Measurements from ENCODE around the gene LSM12.

Gene LSM12

GRCh38 chr17:44014133-44014436, 52.4 kb downstream of the LSM12 start:
- peak overlapping the region; percentile 97 for H3K4me2 ChIP-seq (ENCODE audit: insufficient read depth, low read length)
- no peak for ATAC-seq (ENCODE audit: insufficient read depth, low read depth)
- H3K27ac ChIP-seq (ENCODE audit: low read length), result peak overlapping the region; percentile 87
- H3K4me3 ChIP-seq (ENCODE audit: low read depth in 1 of 2, low read length in 2 of 2), result peak overlapping the region; percentile 84 to 89; a peak in 3 of 4 replicates
- H3K4me1 ChIP-seq (ENCODE audit: insufficient read depth, low read length), result peaks cover 19% of the 10 kb centered on the region
- peaks cover 8% of the 10 kb centered on the region for H3K36me3 ChIP-seq (ENCODE audit: insufficient read depth, low read length)
- TF ChIP-seq EZH2 (IDR thresholded peaks at IDR 0.05; ENCODE audit: borderline replicate concordance, low read depth, low read length, severe bottlenecking), result no peak
- no peak for TF ChIP-seq CTCF (IDR thresholded peaks at IDR 0.05; ENCODE audit: borderline replicate concordance, extremely low read depth, low read length, poor library complexity, severe bottlenecking)
- peaks cover 15% of the 10 kb centered on the region for H3K79me2 ChIP-seq (ENCODE audit: insufficient read depth, low read length)
- peak overlapping the region; percentile 82 for H3K9ac ChIP-seq (ENCODE audit: low read depth, low read length)
- H3K27me3 ChIP-seq (ENCODE audit: insufficient read depth, low read length, poor library complexity), result no peaks in the 10 kb centered on the region
- peak overlapping the region; percentile 97 for H2AFZ ChIP-seq (ENCODE audit: low read depth, low read length)
- no peaks in the 10 kb centered on the region for H3K9me3 ChIP-seq (ENCODE audit: insufficient read depth, low read length, severe bottlenecking)
- H4K20me1 ChIP-seq (ENCODE audit: insufficient read depth, low read length), result no peaks in the 10 kb centered on the region
- no peak for DNase-seq

GRCh38 chr17:44012874-44013273, 53.6 kb downstream of the LSM12 start:
- H3K4me2 ChIP-seq (ENCODE audit: insufficient read depth, low read length), result no peak overlapping the region
- H3K9me3 ChIP-seq (ENCODE audit: insufficient read depth, low read length, severe bottlenecking), result no peaks in the 10 kb centered on the region
- H3K9ac ChIP-seq (ENCODE audit: low read depth, low read length), result no peak overlapping the region
- no peak for TF ChIP-seq EZH2 (IDR thresholded peaks at IDR 0.05; ENCODE audit: borderline replicate concordance, low read depth, low read length, severe bottlenecking)
- TF ChIP-seq CTCF (IDR thresholded peaks at IDR 0.05; ENCODE audit: borderline replicate concordance, extremely low read depth, low read length, poor library complexity, severe bottlenecking), result no peak
- no peak overlapping the region for H3K4me3 ChIP-seq (ENCODE audit: low read depth in 1 of 2, low read length in 2 of 2)
- H3K36me3 ChIP-seq (ENCODE audit: insufficient read depth, low read length), result peaks cover 8% of the 10 kb centered on the region
- ATAC-seq (ENCODE audit: insufficient read depth, low read depth) (no peak), DNase-seq (no peak)
- no peaks in the 10 kb centered on the region for H4K20me1 ChIP-seq (ENCODE audit: insufficient read depth, low read length)
- no peak overlapping the region for H2AFZ ChIP-seq (ENCODE audit: low read depth, low read length)
- H3K4me1 ChIP-seq (ENCODE audit: insufficient read depth, low read length), result peaks cover 25% of the 10 kb centered on the region
- no peaks in the 10 kb centered on the region for H3K27me3 ChIP-seq (ENCODE audit: insufficient read depth, low read length, poor library complexity)
- H3K27ac ChIP-seq (ENCODE audit: low read length), result no peak overlapping the region
- peaks cover 15% of the 10 kb centered on the region for H3K79me2 ChIP-seq (ENCODE audit: insufficient read depth, low read length)

GRCh38 chr17:44012391-44012790, 54.1 kb downstream of the LSM12 start:
- Histone ChIP-seq H3K4me1 (ENCODE audit: insufficient read depth, low read length) (peaks cover 30% of the 10 kb centered on the region), H4K20me1 (ENCODE audit: insufficient read depth, low read length) (no peaks in the 10 kb centered on the region), H3K27ac (ENCODE audit: low read length) (no peak overlapping the region), H3K36me3 (ENCODE audit: insufficient read depth, low read length) (peaks cover 8% of the 10 kb centered on the region), H3K27me3 (ENCODE audit: insufficient read depth, low read length, poor library complexity) (no peaks in the 10 kb centered on the region), H3K4me3 (ENCODE audit: low read depth in 1 of 2, low read length in 2 of 2) (no peak overlapping the region), H2AFZ (ENCODE audit: low read depth, low read length) (no peak overlapping the region), H3K79me2 (ENCODE audit: insufficient read depth, low read length) (peaks cover 15% of the 10 kb centered on the region), H3K4me2 (ENCODE audit: insufficient read depth, low read length) (no peak overlapping the region), H3K9me3 (ENCODE audit: insufficient read depth, low read length, severe bottlenecking) (no peaks in the 10 kb centered on the region), H3K9ac (ENCODE audit: low read depth, low read length) (no peak overlapping the region)
- no peak for ATAC-seq (ENCODE audit: insufficient read depth, low read depth)
- TF ChIP-seq CTCF (IDR thresholded peaks at IDR 0.05; ENCODE audit: borderline replicate concordance, extremely low read depth, low read length, poor library complexity, severe bottlenecking) (no peak), EZH2 (IDR thresholded peaks at IDR 0.05; ENCODE audit: borderline replicate concordance, low read depth, low read length, severe bottlenecking) (no peak)
- no peak for DNase-seq

- no peaks in the 10 kb centered on the region for H3K9me3 ChIP-seq (ENCODE audit: insufficient read depth, low read length, severe bottlenecking)
- no peak overlapping the region for H3K4me2 ChIP-seq (ENCODE audit: insufficient read depth, low read length)
- no peaks in the 10 kb centered on the region for H4K20me1 ChIP-seq (ENCODE audit: insufficient read depth, low read length)
- H3K4me1 ChIP-seq (ENCODE audit: insufficient read depth, low read length), result peaks cover 35% of the 10 kb centered on the region
- no peak overlapping the region for H3K9ac ChIP-seq (ENCODE audit: low read depth, low read length)
- DNase-seq, result no peak
- no peak for ATAC-seq (ENCODE audit: insufficient read depth, low read depth)
- H3K36me3 ChIP-seq (ENCODE audit: insufficient read depth, low read length), result peaks cover 8% of the 10 kb centered on the region
- no peak overlapping the region for H2AFZ ChIP-seq (ENCODE audit: low read depth, low read length)
- H3K27me3 ChIP-seq (ENCODE audit: insufficient read depth, low read length, poor library complexity), result no peaks in the 10 kb centered on the region
- TF ChIP-seq CTCF (IDR thresholded peaks at IDR 0.05; ENCODE audit: borderline replicate concordance, extremely low read depth, low read length, poor library complexity, severe bottlenecking) (no peak), EZH2 (IDR thresholded peaks at IDR 0.05; ENCODE audit: borderline replicate concordance, low read depth, low read length, severe bottlenecking) (no peak)
- no peak overlapping the region for H3K4me3 ChIP-seq (ENCODE audit: low read depth in 1 of 2, low read length in 2 of 2)
- H3K79me2 ChIP-seq (ENCODE audit: insufficient read depth, low read length), result peaks cover 15% of the 10 kb centered on the region
- no peak overlapping the region for H3K27ac ChIP-seq (ENCODE audit: low read length)
Observed at GRCh38 chr17:44011876-44012275, 54.6 kb downstream of the LSM12 start.

All from DND-41 (cell line).